GM21526 (cell line): ENCODE measurements around the gene PXN.
"Not testable (repeated sequence)": the region's sequence is repeated elsewhere in the genome, so short reads cannot be mapped to it uniquely, and the experiment has no call there.

ENCODE experiments used
- ATAC-seq: cut with Tn5 transposase; IDR thresholded peaks from one replicate; pipeline ENCODE4 v1.9.1; 2021; ENCODE audit warnings: moderate library complexity; ENCODE audit not compliant: unreplicated experiment, low FRiP score

Gene PXN

GRCh38 chr12:120242275-120242799, 23.2 kb downstream of the PXN start:
- ATAC-seq = no peak

GRCh38 chr12:120241561-120242274, 23.8 kb downstream of the PXN start:
- no peak for ATAC-seq

GRCh38 chr12:120240495-120240833, 25.1 kb downstream of the PXN start:
- ATAC-seq = no peak

- no peak for ATAC-seq
Measured at GRCh38 chr12:120239776-120240494, 25.6 kb downstream of the PXN start.

GRCh38 chr12:120238839-120239445, 26.6 kb downstream of the PXN start:
- no peak for ATAC-seq

- ATAC-seq = no peak
Measured at GRCh38 chr12:120238217-120238616, 27.3 kb downstream of the PXN start.

- ATAC-seq = no peak
Measured at GRCh38 chr12:120237360-120238171, 28.0 kb downstream of the PXN start.

- not testable (repeated sequence) for ATAC-seq
Measured at GRCh38 chr12:120236809-120237208, 28.7 kb downstream of the PXN start.

- no peak for ATAC-seq
Measured at GRCh38 chr12:120235369-120236323, 29.9 kb downstream of the PXN start.

- ATAC-seq = no peak
Measured at GRCh38 chr12:120234643-120235368, 30.7 kb downstream of the PXN start.

- no peak for ATAC-seq
Measured at GRCh38 chr12:120231316-120232011, 34.1 kb downstream of the PXN start.

- ATAC-seq = no peak
Measured at GRCh38 chr12:120230974-120231315, 34.6 kb downstream of the PXN start.

GRCh38 chr12:120230326-120230973, 35.1 kb downstream of the PXN start:
- no peak for ATAC-seq

GRCh38 chr12:120229487-120230325, 35.8 kb downstream of the PXN start:
- no peak for ATAC-seq

- no peak for ATAC-seq
Measured at GRCh38 chr12:120229071-120229486, 36.5 kb downstream of the PXN start.

- no peak for ATAC-seq
Measured at GRCh38 chr12:120228291-120229070, 37.0 kb downstream of the PXN start.

GRCh38 chr12:120228041-120228290, 37.6 kb downstream of the PXN start:
- no peak for ATAC-seq
